KOPT-K1 (cell line): Measurements from ENCODE around the gene HLF.

Experiments
- H3K27ac ChIP-seq: fragments of 200-600 bp; sonication (generic); 2 replicates; pipeline ENCODE4 v1.5.1; 2016; ENCODE audit warnings: antibody characterized with exemption, mild to moderate bottlenecking, low read depth, low read length; ENCODE audit not compliant: poor library complexity, severe bottlenecking
- H3K36me3 ChIP-seq: fragments of 200-600 bp; sonication (generic); 2 replicates; pipeline ENCODE4 v1.5.1; 2017; ENCODE audit warnings: antibody characterized with exemption, mild to moderate bottlenecking, low read length, moderate library complexity; ENCODE audit not compliant: insufficient read depth
- H3K9me3 ChIP-seq: fragments of 200-600 bp; sonication (generic); 2 replicates; pipeline ENCODE4 v1.5.1; 2017; ENCODE audit warnings: antibody characterized with exemption, low read length, mild to moderate bottlenecking; ENCODE audit not compliant: insufficient read depth, poor library complexity, severe bottlenecking

The HLF gene

DNA sequence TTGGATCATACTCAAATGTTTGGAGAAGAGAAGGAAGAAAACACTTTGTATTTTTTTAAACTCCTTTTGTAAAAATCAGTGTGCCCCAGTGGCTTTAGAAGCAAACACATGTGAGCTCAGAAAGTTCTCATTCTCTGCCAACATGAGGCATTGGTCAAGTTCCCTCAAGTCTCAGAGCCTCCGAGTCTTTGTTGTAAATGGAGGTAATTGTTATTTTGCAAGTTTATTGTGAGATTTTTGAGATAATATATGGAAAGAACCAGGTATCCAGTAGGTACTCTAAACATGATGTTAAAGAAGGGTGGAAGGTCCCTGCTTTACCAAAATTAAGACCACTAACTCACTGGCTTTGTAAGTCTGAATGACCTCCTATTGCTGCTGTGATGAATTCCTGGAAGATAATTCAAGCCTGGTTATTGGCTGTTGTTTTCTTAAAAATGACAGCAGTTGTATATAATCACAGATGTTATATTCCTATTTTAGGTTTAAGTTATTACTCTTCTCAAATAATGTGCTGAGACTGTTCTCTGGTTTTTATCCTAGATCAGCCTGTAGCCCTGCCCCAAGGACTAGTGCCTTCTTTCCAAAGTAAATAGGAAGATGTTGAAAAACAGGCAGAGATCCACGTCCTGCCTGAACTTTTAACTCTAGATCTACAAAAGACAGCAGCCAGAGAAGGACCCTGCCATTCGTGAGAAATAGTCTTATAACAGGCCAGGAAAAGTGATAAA is 2.4 kb downstream of the HLF start:
- Histone ChIP-seq H3K27ac (no peak overlapping the region), H3K36me3 (no peaks in the 10 kb centered on the region), H3K9me3 (no peaks in the 10 kb centered on the region)

DNA sequence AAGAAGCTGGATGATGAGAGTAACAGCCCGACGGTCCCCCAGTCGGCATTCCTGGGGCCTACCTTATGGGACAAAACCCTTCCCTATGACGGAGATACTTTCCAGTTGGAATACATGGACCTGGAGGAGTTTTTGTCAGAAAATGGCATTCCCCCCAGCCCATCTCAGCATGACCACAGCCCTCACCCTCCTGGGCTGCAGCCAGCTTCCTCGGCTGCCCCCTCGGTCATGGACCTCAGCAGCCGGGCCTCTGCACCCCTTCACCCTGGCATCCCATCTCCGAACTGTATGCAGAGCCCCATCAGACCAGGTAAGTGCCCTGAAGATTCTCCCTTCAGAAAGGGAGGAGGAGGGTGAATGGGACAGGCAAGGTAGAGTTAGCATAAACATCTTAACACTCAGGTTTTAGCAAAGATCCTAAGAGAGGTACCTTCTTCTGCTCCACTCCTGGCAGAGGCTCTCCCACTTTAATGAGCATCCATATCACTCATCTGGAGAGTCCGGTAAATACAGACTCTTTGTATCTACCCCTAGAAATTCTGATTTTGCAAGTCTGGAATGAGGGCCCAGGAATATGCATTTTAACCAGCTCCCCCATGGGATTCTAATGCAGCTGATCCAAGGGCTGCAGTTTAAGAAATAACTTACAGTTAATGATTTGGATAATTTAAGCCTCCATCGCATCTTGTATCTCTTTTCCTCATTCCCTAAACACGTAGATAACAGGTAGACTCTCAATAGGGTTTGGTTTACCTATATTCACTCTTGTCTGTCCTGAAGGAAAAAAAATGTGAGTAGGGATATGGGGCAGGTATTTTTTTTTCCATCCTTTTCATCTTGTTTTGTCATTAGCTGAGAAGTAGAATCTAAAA is 3.3 kb downstream of the HLF start:
- Histone ChIP-seq H3K36me3 (no peaks in the 10 kb centered on the region), H3K9me3 (no peaks in the 10 kb centered on the region), H3K27ac (no peak overlapping the region)

DNA sequence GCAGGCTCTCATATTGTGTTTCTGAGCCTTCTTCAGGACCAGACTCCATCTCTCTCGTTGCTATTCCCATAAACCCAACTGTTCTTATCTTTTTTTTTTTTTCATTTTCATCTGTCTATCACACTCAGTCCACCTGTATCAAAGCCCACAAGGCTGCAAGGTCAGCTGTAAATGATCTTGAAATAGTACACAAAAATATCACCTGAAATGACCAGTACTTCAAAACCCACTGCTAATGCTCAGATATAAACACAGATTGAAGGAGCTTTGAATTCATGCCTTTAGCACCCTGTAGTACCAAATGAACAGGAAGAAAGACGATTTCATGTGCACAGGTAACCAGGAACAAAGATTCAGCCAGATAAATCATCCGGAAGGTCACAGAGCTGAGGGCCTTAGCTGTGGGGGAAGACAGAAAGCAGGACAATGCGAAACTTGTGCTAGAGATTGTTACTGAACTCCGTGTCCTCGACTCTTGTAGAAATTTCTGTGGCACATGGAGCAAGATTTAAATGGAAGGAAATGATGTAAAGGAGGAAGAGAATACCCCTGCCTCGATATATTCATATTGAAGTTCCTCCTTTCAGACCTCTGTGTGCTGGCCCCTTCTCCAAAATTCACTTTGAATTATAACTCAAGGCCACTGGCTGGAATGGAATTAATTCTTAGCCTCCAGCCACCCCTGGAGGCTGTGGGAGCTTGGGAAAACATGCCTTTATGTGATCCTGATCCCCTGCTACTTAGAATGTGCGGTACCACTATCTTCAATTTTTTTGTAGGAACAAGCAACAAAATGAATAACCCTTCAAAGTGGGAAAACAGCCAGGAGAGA is 4.1 kb downstream of the HLF start:
- no peak overlapping the region for H3K27ac ChIP-seq
- no peaks in the 10 kb centered on the region for H3K9me3 ChIP-seq
- H3K36me3 ChIP-seq, result no peaks in the 10 kb centered on the region

DNA sequence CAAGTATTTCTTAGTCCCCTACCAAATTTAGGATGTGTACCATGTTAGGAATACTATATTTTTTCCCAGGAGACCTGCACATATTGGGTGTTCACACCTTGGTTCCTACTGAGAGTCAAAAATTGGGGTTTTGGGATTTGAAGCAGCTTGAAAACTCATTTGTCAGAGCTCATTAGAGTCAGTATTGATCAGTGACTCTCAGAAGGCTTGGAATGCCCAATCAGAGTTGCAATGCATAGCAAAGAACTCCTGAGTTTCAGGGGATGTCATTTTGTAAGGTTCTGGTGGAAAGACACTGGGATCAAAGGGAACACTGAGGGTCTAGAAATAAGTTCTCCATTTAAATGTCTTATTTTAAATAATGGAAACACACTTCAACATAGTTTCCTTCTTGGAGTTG is 5.1 kb downstream of the HLF start:
- no peaks in the 10 kb centered on the region for H3K9me3 ChIP-seq
- H3K27ac ChIP-seq, result no peak overlapping the region
- H3K36me3 ChIP-seq, result no peaks in the 10 kb centered on the region

DNA sequence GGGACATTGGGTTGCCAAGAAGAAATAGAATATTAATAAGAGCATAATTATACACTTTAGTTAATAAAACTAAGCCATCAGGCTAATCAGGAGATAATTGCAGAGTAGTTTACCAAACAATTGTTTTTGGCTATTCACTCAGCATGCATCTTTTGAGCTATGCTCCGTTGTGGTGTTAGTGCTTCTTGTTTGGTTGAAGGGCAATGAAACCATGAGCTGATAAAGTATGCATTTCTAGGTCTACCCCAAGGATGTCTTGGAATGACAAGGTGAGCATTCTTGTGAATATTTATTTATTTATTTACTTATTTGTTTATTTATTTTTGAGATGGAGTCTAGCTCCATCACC is 6.4 kb downstream of the HLF start:
- Histone ChIP-seq H3K27ac (no peak overlapping the region), H3K36me3 (no peaks in the 10 kb centered on the region), H3K9me3 (no peaks in the 10 kb centered on the region)

DNA sequence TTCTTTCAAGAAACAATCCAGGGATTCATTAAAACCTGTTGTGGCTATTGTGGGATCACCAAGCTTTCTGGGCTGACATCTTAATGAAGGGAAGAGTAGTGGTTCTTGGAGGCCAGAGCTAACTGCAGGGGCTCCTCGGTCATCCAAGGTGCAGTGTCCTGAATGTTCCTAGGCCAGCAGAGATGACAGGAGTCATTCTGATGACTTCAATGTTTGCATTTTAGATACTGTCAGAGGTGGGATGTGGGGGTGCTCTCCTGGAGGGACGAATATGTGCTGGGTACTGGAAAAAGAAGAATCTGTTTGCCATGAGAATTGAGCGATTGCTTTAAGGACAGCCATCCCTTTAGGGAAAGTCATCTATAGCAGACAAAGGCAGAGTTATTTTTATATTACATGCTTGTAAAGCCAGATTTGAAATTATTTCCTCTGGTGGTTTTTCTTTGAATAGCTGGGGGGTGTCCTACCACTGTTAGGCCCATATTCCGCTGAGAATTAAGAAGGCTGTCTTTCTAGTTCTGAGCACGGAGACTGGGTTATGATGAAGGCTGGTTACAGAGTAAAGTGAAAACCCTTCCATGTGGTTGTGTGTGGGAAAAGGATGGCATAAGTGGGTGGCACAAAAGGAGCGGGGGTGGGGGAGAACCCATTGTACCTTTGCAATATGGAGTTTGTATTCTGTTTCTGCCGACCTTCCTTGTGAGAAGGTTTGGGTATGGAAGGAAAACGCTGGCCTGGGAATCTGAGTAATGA is 7.4 kb downstream of the HLF start:
- no peaks in the 10 kb centered on the region for H3K9me3 ChIP-seq
- H3K27ac ChIP-seq, result no peak overlapping the region
- H3K36me3 ChIP-seq, result no peaks in the 10 kb centered on the region

DNA sequence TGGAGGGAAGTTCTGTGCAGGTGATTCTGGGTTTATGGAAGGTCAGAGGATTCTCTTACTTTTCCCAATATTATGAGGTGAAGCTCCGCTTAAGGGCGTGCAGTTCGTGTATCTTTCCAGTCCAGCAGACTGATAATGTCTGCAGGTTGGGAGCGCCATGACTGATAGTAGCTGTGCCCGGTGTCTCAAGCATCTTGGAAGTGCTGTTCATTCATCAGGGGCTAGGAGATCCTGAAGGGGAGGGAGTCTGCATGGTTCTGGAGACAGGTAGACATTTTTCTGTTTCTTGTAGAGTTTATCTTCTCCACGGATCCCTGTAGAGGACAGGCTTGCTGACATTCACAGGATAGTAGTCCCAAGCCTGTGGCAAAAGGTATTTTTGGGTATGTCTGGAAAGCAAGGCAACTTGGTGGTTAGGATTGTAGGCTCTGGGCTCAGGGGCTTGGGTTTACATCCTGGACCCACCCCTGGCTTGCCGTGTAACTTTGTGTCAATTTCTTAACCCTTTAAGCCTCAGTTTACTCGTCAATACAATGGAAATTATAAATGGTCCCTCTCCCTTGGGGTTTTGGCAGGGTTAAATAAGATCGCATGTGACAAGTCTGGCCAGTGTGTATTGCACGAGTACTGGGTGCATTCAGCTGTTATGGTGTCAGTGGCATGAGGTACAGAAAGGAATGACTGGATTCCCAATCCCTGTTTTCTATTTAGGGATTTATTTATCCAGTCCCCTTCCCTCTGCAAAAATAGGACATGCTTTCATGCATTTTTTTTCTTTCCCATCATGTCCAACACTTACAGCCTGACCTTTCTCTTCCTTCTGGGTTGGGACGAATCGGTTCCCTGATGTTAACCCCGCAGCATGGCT is 8.2 kb downstream of the HLF start:
- Histone ChIP-seq H3K9me3 (no peaks in the 10 kb centered on the region), H3K36me3 (no peaks in the 10 kb centered on the region), H3K27ac (no peak overlapping the region)

DNA sequence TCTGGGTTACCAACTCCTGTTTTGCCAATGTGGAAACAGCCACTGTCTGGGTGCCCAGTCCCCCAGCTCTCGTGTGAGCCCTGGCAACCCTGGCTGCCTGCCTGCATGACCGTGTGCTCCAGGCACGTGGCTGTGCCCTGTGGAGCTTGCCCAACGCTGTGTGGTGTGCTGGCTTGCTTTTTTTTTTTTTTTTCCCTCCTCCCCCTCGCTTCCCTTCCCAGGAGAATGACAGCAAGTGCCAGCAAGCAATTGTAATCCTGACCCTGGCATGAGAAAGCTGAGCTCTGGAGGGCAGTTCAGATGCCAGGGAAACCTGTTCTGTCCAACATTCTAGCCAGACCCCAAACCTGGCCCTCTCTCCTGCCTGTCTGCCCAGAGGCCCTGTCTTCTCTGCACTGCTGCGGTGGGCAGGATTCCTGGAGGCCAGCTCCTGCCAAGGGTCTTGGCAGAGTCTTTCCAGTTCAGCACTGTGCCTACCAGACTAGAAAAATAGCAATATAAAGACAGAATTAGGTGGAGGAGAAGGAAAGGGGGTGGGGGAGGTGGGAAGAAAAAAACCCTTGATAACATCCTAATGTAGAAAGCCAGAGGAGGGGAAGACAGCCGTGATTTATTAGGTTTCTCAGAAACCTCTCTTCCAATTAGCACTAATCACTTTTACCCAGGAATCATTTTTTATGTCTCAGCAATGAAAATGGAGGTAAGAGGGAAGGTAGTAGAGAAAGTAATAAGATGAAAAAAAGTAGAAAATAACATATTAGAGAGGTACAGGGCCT is 9.0 kb downstream of the HLF start:
- Histone ChIP-seq H3K27ac (no peak overlapping the region), H3K9me3 (no peaks in the 10 kb centered on the region), H3K36me3 (no peaks in the 10 kb centered on the region)

DNA sequence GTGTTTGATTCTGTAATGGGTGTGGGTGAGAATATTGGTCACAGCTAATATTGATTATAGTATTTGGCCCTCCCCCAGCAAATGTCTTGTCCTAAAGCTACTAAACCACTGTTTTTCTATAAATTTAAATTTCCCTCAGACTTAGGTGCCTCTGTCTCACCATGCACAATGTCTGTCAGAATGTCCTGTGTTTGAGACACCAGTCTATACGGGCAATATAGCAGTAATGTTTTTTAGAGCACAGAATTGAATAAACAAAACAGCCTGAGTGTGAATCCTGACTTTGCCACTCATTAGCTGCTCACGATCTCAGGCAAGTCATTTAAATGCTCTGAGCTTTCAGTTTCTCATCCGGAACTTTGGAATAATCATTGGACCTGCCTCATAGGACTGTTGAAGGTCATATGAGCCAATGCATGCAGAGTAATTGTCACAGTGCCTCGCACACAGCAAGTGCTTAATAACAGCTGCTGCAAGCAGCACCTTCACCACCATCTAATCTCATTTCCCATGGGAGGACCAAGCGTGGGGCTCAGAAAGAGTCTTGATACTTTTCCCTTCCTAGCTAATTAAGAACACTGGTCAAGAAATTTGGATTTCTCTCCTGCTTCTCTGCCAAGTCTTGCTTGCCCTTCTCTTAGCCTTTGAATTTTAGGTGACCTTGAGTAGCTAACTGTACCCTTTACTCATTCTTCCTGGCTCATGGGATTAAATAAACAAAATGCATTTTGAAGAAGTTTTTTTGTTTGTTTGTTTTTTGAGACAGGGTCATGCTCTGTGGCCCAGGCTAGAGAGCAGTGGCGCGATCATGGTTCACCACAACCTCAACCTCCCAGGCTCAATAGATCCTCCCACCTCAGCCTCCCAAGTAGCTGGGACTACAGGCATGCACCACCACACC is 9.8 kb downstream of the HLF start:
- Histone ChIP-seq H3K36me3 (no peaks in the 10 kb centered on the region), H3K9me3 (no peaks in the 10 kb centered on the region), H3K27ac (no peak overlapping the region)

DNA sequence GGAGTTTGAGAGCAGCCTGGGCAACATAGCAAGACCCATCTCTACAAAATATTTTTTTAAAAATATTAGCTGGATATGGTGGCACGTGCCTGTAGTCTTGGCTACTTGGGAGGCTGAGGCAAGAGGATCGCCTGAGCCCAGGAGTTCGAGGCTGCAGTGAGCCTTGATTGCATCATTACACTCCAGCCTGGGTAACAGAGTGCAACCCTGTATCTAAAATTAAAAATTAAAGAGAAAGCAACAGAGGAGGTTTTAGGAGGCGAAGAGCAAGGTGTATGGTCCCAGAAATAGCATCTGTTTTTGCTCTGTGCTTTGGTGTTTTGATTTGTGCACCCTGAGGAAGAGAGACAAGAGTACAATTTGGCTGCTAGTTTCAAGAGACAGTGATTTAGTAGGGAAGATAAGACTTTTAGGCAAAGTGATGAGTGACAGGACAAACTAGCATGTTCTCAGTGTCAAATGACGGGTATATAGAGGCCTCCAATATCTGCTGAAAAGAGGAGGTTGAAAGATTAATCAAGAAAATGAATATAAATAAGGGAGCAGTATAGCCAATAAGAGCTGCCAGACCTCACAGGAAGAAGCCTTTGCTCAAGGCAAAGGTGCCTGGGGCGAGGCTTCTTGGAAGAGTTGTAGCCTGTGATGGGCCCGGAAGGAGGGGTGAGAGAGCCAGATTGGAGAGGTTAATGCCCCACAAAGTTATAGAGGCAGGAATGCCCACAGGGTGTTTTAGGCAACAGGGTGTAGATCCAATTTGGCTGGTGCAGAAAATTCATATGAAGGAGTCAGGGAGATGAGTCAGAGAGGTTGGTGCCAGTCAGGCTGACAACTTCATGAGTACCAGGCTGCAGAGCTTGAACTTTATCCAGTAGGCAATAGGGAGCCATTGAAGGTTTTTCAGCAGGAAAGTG is 11.4 kb downstream of the HLF start:
- Histone ChIP-seq H3K36me3 (no peaks in the 10 kb centered on the region), H3K27ac (no peak overlapping the region), H3K9me3 (no peaks in the 10 kb centered on the region)

DNA sequence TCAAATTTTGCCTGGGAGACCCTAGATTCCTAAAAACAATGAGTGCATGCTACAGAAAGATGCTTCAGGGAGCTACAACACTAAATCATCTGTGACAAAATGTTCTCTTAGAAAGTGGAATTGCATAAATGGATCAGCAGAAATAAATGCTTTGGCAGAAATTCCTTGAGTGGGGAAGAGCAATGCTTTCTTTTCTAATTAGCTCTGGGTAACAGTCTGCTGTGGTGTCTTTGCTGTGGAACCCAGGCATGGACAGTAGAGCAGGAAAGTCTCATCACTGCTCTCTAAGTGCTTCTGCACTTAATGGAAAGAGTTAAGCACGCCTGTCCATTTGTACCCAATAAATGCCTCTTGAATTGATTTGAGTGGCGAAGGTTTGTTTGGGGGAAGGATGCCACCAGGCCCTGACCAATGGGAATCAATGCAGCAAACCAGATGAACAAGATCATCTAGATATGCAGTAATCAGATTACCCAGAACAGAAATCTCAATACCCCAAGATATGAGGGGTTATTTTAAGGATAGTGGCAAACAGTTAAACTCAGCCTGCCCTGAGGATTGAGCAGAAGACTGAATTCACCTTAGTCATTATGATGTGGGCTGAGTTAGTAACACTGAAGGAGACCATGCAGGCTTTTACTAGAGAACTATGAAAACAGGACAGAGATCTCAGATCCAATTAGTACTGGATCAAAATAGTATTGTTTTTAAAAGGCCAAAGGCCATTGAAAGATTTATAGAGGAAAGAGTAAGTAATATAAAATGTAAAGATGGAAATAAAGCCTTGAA is 13.6 kb downstream of the HLF start:
- no peak overlapping the region for H3K27ac ChIP-seq
- no peaks in the 10 kb centered on the region for H3K9me3 ChIP-seq
- no peaks in the 10 kb centered on the region for H3K36me3 ChIP-seq
